Stimulated activated CD8-positive, alpha-beta memory T cell treated with anti-CD3 and anti-CD28 coated beads, Interleukin-4, amount 100 ng/mL, for 24 hours (primary cell): ENCODE data around the gene FKBP5.
"Not testable (repeated sequence)": the region's sequence is repeated elsewhere in the genome, so short reads cannot be mapped to it uniquely, and the experiment has no call there.

Experiments
- DNase-seq: peaks from one replicate; pipeline ENCODE4 v3.0.0-alpha.2; 2020; ENCODE audit warnings: low read depth

FKBP5 gene

GRCh38 chr6:35690006-35690405 is 1.3 kb upstream of the FKBP5 start:
- not testable (repeated sequence) for DNase-seq

DNA sequence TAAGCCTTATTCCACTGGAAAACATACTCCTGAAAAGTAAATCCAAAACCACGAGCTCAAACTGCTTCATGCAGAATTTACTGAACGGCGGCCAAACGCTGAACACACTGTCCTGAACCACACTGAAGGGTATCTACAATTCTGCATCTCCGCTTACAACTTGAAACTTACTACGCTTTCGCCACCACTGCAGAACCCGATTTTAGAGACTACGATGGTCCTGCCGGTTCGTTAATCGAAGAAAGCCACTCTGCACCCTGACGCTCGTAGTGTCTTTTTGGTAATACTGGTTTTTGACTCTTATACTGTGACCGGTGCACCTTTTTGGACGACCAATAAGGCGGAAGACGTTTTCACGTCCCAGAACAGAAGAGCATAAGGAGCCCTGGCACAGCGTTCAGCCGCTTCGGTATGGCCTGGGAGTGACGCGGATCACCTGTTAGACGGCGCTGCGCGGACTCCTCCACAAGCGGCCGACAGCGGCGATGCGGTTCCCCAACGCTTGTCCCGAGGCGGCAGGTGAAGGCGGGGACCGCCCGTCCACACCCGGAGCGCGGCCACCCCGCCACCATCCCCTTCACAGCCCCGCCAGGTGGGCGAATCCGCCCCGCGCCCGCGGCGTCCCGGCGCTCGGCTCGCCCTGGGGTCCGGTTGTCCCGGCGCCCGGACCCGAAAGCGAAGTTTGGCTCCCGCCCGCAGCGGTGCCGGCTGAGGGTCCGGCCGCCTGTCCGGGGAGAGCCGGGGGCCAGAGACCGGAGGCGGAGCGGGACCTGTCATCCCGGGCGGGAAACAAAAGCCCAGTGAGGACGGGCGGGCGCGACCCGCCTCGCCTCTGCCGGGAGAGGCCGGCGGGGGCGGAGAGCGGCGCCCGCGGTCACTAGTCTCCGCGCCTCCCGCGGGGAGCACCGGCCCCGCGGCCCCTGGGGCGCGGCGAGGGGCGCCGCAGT is 784 bp downstream of the FKBP5 start:
- DNase-seq = peak; percentile 48

GRCh38 chr6:35686873-35687555 is 1.7 kb downstream of the FKBP5 start:
- DNase-seq = no peak

DNA sequence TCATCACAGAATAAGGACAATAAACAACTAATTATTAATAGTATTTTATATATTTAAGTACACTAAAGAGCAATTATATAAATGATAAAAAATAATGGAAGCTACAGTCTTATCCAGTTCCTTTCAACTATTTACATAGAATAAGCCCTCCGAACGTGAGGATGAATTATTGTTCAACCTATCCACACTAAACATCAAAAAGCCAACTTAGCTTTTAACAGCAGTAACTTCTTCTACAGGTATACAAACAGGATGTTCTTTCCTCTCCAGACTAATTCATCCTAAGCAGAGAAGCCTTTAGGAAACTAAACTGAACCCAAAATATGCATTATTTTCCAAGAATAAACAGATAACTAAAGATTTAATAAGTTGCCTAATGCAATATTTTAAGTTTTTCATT is 2.3 kb downstream of the FKBP5 start:
- DNase-seq = no peak

- DNase-seq = no peak
Measured at GRCh38 chr6:35683267-35683666, 5.4 kb downstream of the FKBP5 start.

DNA sequence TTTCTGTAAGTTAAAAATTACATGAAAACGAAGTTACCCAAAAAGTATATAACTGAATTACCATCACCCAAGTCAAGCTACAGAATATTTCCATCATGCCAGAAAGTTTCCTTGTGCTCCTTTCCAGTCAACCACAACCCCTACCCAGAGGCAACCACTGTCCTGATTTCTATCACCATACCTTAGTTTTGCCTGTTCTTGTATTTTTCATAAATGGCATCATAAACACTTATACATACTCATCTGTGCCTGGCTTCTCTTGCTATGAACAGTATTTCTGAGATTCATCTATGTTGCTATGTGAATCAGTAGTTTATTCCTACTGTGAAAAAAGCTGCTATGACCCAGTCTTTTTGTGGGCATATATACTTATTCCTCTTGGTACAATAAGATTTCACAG is 7.4 kb downstream of the FKBP5 start:
- no peak for DNase-seq

GRCh38 chr6:35679399-35679798 is 9.3 kb downstream of the FKBP5 start:
- no peak for DNase-seq

DNA sequence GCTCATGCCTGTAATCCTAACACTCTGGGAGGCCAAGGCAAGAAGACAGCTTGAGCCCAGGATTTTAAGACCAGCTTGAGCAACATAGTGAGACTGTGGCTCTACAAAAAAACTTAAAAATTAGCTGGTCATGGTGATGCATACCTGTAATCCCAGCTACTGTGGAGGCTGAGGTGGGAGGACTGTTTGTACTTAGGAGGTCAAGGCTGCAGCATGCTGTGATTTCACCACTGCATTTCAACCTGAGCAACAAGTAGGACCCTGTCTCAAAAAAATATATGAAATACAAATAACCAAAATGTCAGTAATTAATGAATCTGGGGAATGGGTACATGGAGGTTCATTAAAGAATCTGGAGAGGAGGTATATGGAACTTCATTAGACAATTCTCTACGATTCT is 9.9 kb downstream of the FKBP5 start:
- DNase-seq = no peak

GRCh38 chr6:35678021-35678654 is 10.6 kb downstream of the FKBP5 start:
- no peak for DNase-seq

- no peak for DNase-seq
Measured at GRCh38 chr6:35677456-35677855, 11.3 kb downstream of the FKBP5 start.

DNA sequence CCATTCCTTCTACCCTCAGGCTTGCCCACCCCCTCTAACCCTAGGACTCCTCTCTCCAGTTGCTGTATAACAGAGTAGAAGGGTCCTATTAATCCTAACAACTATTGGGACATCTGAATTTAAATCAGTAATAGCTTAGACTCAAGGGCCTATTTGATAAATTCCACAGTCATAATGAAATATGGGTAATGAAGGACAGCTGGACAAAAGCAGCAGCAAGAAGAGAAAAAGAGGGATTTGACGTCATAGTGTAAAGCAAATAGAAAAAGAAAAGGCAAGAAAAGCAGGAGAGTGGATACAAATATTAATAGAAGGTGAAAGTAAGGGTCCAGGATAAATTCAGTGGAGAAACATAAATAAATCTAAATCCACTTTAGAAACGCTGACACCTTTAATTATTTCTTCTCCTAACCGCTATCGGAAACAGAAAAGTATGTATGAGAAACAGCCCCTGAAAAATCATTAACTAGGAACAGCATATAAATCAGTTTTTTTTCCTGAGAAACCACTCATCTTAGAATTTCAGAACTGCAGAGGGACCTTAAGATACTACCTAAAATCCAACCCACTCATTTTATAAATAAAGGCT is 12.8 kb downstream of the FKBP5 start:
- no peak for DNase-seq

DNA sequence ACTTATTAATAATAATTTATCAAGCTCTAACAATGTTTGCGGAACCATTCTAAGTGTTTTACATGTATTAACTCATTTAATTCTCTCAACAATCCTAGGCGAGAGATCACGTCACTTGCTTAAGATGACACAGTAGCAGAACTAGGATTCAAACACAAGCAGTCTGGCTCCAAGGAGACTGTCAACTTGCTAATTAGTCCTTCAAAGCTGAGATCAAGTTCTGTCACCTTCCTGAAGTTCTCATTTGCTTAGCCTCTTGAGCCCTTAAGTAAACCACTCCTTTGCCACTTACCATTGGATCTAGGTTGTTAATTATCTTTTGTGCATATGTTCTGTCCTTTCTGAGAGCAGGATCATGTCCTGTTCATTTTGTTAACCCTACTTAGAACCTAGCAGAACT is 14.1 kb downstream of the FKBP5 start:
- no peak for DNase-seq

- DNase-seq = no peak
Measured at GRCh38 chr6:35673755-35674154, 15.0 kb downstream of the FKBP5 start.

GRCh38 chr6:35673284-35673666 is 15.4 kb downstream of the FKBP5 start:
- DNase-seq = not testable (repeated sequence)

GRCh38 chr6:35670453-35670852 is 18.3 kb downstream of the FKBP5 start:
- DNase-seq = not testable (repeated sequence)

DNA sequence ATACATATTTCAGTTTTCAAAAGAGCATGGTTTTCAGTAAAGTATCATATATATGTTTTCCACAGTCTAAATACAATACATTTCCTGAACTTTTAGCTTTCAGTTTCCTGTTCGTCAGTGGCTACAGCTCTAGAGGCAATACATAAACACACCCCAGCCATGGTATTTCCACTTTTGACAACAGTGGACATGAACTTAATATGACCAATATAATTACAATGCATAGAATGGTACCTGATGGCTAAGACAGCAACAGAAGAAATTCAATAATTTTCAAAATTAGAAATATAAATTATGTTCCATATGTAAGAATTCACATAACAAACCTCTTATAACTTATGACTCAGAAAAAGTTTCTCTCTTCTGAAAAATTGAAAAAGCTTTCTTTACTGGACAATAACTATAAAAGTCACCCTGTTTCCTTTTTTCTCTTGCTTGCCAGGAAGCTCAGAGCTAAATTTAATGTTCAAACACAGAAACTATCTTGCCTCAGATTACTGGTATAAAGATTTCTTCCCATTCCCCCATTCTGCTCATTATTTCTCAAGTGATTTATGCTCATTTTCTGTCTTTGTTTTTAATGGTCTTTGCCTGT is 19.2 kb downstream of the FKBP5 start:
- no peak for DNase-seq

DNA sequence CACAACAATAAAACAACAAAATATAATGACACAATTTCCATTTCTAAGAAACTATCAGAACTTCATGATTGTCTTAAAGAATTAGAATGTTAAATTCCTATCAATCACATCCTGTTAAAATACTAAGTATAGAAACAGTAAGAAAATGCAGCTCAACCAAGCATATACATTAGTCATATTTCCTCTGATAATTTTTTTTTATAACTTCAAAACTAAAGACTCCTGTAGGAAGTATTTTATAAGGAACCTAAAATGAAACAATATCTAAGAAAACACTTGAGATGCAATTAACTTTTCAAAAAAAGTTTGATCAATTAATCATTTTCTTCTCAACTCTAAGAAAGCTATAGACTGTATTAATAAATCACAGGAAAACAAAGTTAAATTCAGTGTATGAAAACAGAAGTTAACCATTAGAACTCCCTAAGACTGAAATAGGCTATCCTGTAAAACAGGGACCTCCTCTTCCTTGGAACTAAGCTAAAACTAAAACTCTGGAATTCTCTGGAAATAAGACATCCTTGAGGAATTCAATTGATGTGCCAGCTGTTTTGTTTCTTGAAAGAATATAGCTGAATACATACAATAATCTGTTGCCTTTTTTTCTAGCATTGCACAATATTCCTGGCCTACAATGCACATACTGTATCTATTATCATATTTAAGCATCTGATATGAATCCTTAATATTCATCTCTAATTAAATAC is 19.8 kb downstream of the FKBP5 start:
- no peak for DNase-seq

DNA sequence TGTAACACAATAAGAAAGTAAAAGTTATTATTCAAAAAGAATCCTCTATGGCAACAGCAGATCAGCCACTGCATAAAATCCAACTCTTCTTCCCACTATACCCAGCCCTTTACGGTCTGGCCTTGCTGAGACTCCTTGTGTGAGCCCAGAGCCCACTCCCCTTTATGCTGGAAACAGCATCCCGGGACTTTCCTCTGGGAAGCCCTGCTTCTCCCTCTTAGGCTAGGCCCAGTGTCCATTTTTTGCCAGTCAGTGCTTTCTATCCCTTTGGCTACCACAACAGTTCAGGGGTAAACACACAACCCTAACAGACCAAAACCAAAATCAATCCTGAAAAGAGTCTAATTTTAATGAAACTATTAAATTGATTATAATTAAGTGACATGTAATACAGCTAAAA is 20.6 kb downstream of the FKBP5 start:
- no peak for DNase-seq

GRCh38 chr6:35665573-35665972 is 23.1 kb downstream of the FKBP5 start:
- no peak for DNase-seq

DNA sequence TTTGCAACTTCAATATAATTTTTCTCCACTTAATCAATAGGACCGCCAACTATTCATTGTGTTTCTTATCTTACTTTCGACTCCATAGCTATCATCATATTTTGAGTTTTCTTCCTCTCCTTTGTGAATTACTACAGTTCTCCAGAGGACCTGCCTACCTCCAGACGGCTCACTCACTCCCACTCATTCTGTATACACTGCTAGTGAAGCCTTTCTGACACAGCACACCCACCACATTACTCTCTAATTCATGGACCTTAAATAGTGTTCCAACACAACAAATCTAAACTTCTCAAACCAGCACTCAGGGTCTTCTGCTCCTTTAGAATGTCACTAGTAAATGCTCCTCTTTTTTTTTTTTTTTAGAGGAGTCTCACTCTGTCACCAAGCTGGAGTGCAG is 23.8 kb downstream of the FKBP5 start:
- DNase-seq = no peak

DNA sequence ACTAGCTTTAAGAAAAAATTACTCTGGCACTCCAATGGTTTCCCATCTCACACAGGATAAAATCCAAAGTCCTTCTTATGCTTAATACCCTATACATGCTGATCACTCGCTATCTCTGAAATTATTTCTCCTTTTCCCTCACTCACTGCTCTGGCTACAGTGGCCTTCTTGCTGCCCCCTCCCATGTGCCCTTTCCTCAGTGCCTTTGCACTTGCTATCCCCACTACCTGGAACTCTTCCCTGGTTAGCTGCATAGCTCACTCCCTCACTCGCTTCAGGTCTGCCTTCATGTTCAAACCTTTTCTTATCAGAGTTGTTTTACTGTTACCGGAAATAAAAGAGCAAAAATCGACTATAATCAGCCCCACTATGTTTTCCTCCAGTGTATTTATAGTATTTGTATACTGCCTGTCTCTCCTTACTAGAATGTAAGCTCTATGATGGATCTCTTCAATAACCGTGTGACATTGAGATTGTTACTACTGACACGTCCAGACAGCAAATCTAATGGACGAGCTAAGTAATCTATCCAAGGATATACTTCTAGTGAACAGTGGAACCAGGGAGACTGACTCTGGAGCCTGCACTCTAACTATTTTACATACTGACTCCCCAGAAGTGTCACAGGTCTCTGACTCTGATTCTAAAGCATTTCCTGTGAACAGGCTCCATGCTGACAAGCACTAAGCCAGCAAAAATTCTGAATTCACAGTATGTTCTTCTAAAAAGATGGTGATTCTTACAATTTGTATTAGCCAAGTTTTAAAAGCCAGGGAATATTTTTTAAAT is 25.1 kb downstream of the FKBP5 start:
- DNase-seq = no peak
